Measurements from ENCODE around the gene RAB8A. TPM values are rescaled to one million over a fixed set of nuclear protein-coding genes. Genes with fewer than 3 reads are reported as not detected.
"Not testable (repeated sequence)": the region's sequence is repeated elsewhere in the genome, so short reads cannot be mapped to it uniquely, and the experiment has no call there.

The RAB8A gene
- total and polyA plus RNA-seq, 4 donors, result 43.0 to 64.9 (median 56.2) TPM

DNA sequence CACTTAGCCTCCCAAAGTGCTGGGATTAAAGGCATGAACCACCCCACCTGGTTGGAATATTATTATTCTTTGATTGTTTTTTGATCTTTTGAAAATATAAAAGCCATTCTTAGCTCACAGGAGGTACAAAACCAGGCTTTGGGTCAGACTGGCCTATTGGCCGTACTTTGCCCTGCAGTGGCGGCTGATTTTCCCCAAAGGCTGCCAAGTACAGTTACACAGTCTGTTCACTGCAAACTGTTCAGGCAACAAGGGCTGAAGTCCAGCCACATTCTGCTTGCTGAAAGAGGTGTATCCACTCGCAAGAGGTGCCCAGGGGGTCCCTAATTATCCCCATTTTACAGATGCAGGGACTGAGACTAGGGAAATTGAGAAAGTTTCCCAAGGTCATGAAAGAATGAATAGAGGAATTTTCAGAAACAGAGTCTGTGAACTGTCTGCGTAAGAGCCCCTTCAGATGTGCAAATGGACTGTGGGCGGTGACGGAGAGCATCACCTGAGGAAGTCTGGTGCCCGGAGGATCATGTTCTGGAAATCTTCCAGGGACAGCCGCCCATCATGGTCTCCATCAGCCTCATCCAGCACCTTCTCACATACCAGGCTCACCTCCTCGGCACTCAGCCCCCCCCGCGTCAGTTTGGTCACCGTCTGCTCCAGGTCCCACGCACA lies 52.7 kb downstream of the RAB8A start:
- H3K9me3 ChIP-seq (ENCODE audit: control insufficient read depth, insufficient read depth, low read length), result no peaks in the 10 kb centered on the region
- WGBS (ENCODE audit: insufficient coverage), result 78% methylated on average over 13 of the region's 13 CpGs
- no peak overlapping the region for H3K27ac ChIP-seq (ENCODE audit: low read depth, low read length)
- H3K4me1 ChIP-seq (ENCODE audit: control insufficient read depth, insufficient read depth, low read length), result no peaks in the 10 kb centered on the region
- no peak overlapping the region for H3K4me3 ChIP-seq (ENCODE audit: low read depth, low read length)
- H3K36me3 ChIP-seq (ENCODE audit: control insufficient read depth, insufficient read depth, low read length), result no peaks in the 10 kb centered on the region
- no peaks in the 10 kb centered on the region for H3K27me3 ChIP-seq (ENCODE audit: control insufficient read depth, insufficient read depth, low read length)
- DNase-seq (ENCODE audit: low read depth in 4 of 6, low spot score in 6 of 6), result no peak

GRCh38 chr19:16166417-16166816 lies 54.7 kb downstream of the RAB8A start:
- Histone ChIP-seq H3K9me3 (ENCODE audit: control insufficient read depth, insufficient read depth, low read length) (no peaks in the 10 kb centered on the region), H3K27me3 (ENCODE audit: control insufficient read depth, insufficient read depth, low read length) (no peaks in the 10 kb centered on the region), H3K27ac (ENCODE audit: low read depth, low read length) (no peak overlapping the region), H3K36me3 (ENCODE audit: control insufficient read depth, insufficient read depth, low read length) (no peaks in the 10 kb centered on the region), H3K4me3 (ENCODE audit: low read depth, low read length) (no peak overlapping the region), H3K4me1 (ENCODE audit: control insufficient read depth, insufficient read depth, low read length) (no peaks in the 10 kb centered on the region)
- WGBS (ENCODE audit: insufficient coverage), result 100% methylated on average over 1 of the region's 1 CpG
- DNase-seq (ENCODE audit: low read depth in 4 of 6, low spot score in 6 of 6), result no peak

DNA sequence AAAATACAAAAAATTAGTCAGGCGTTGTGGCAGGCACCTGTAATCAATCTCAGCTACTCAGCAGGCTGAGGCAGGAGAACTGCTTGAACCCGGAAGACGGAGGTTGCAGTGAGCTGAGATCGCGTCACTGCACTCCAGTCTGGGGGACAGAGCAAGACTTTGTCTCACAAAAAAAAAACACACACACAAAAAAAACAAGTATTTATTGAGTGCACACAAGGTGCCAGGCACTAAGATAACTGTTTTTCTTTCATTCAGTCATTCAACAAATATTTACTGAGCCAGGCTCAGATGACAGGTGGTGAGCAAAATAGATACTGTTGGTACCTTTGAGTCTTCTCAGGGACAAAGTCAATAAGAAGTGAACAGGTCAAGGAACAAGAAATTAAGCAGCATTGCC lies 55.4 kb downstream of the RAB8A start:
- Histone ChIP-seq H3K9me3 (ENCODE audit: control insufficient read depth, insufficient read depth, low read length) (no peaks in the 10 kb centered on the region), H3K27ac (ENCODE audit: low read depth, low read length) (no peak overlapping the region), H3K27me3 (ENCODE audit: control insufficient read depth, insufficient read depth, low read length) (peaks cover 2% of the 10 kb centered on the region), H3K4me1 (ENCODE audit: control insufficient read depth, insufficient read depth, low read length) (no peaks in the 10 kb centered on the region), H3K4me3 (ENCODE audit: low read depth, low read length) (no peak overlapping the region), H3K36me3 (ENCODE audit: control insufficient read depth, insufficient read depth, low read length) (no peaks in the 10 kb centered on the region)
- WGBS (ENCODE audit: insufficient coverage), result 83% methylated on average over 4 of the region's 5 CpGs
- DNase-seq (ENCODE audit: low read depth in 4 of 6, low spot score in 6 of 6), result no peak

- Histone ChIP-seq H3K27ac (ENCODE audit: low read depth, low read length) (no peak overlapping the region), H3K4me3 (ENCODE audit: low read depth, low read length) (no peak overlapping the region), H3K36me3 (ENCODE audit: control insufficient read depth, insufficient read depth, low read length) (no peaks in the 10 kb centered on the region), H3K4me1 (ENCODE audit: control insufficient read depth, insufficient read depth, low read length) (no peaks in the 10 kb centered on the region), H3K9me3 (ENCODE audit: control insufficient read depth, insufficient read depth, low read length) (no peaks in the 10 kb centered on the region), H3K27me3 (ENCODE audit: control insufficient read depth, insufficient read depth, low read length) (peaks cover 4% of the 10 kb centered on the region)
- no peak for DNase-seq (ENCODE audit: low read depth in 4 of 6, low spot score in 6 of 6)
- WGBS (ENCODE audit: insufficient coverage), result 82% methylated on average over 1 of the region's 2 CpGs
Measured at GRCh38 chr19:16168465-16169081, 56.9 kb downstream of the RAB8A start.

DNA sequence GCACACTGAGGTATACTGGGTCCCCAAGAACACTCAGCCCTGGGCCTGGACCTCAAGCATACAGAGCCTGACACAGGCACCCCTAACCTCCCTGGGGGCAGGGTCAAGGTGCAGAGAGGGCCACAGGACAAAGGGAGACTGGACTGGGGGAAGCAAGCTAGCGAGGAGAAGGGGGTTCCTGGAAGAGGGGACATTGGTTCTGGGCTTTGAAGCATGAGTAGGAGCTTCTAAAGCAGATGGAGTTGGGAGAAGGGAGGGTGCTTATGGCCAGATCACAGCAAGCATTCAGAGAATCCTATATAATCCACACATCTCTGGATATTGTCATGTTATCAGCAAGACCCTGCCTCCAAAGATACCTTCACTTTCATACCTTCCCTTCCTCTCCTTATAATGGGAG lies 58.4 kb downstream of the RAB8A start:
- Histone ChIP-seq H3K4me1 (ENCODE audit: control insufficient read depth, insufficient read depth, low read length) (no peaks in the 10 kb centered on the region), H3K36me3 (ENCODE audit: control insufficient read depth, insufficient read depth, low read length) (no peaks in the 10 kb centered on the region), H3K27ac (ENCODE audit: low read depth, low read length) (no peak overlapping the region), H3K4me3 (ENCODE audit: low read depth, low read length) (no peak overlapping the region), H3K27me3 (ENCODE audit: control insufficient read depth, insufficient read depth, low read length) (peaks cover 4% of the 10 kb centered on the region), H3K9me3 (ENCODE audit: control insufficient read depth, insufficient read depth, low read length) (no peaks in the 10 kb centered on the region)
- 71% methylated on average over 1 of the region's 1 CpG for WGBS (ENCODE audit: insufficient coverage)
- DNase-seq (ENCODE audit: low read depth in 4 of 6, low spot score in 6 of 6), result no peak

- H3K9me3 ChIP-seq (ENCODE audit: control insufficient read depth, insufficient read depth, low read length), result peaks cover 2% of the 10 kb centered on the region
- H3K27ac ChIP-seq (ENCODE audit: low read depth, low read length), result no peak overlapping the region
- no peak overlapping the region for H3K4me3 ChIP-seq (ENCODE audit: low read depth, low read length)
- WGBS (ENCODE audit: insufficient coverage), result no CpG with 5 or more reads among the region's 2 CpGs
- no peaks in the 10 kb centered on the region for H3K4me1 ChIP-seq (ENCODE audit: control insufficient read depth, insufficient read depth, low read length)
- H3K27me3 ChIP-seq (ENCODE audit: control insufficient read depth, insufficient read depth, low read length), result peaks cover 4% of the 10 kb centered on the region
- no peaks in the 10 kb centered on the region for H3K36me3 ChIP-seq (ENCODE audit: control insufficient read depth, insufficient read depth, low read length)
- DNase-seq (ENCODE audit: low read depth in 4 of 6, low spot score in 6 of 6), result no peak
Measured at GRCh38 chr19:16175954-16176353, 64.3 kb downstream of the RAB8A start.

- H3K4me1 ChIP-seq (ENCODE audit: control insufficient read depth, insufficient read depth, low read length); H3K36me3 ChIP-seq (ENCODE audit: control insufficient read depth, insufficient read depth, low read length); H3K27ac ChIP-seq (ENCODE audit: low read depth, low read length); H3K9me3 ChIP-seq (ENCODE audit: control insufficient read depth, insufficient read depth, low read length); H3K4me3 ChIP-seq (ENCODE audit: low read depth, low read length); DNase-seq (ENCODE audit: low read depth in 4 of 6, low spot score in 6 of 6); H3K27me3 ChIP-seq (ENCODE audit: control insufficient read depth, insufficient read depth, low read length): not testable (repeated sequence)
- WGBS (ENCODE audit: insufficient coverage), result no CpG with 5 or more reads among the region's 5 CpGs
Measured at GRCh38 chr19:16178866-16179265, 67.2 kb downstream of the RAB8A start.

DNA sequence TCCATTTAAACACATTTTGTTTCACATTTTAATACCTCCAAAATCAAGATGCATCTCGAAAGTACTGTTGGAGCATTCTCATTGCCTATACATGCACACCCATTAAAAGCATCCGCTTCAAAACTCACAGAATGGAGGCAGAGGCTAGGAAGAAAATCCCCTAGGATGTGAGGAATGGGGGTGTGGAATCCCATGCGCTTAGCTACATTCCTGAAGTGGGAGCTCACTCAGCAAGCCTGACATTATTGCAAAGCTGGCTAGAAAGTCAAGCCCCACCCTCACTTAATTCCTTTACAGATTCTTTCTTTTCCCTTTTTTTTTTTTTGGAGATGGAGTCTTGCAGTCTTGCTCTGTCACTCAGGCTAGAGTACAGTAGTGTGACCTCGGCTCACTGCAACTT lies 68.9 kb downstream of the RAB8A start:
- Histone ChIP-seq H3K27me3 (ENCODE audit: control insufficient read depth, insufficient read depth, low read length) (no peaks in the 10 kb centered on the region), H3K4me1 (ENCODE audit: control insufficient read depth, insufficient read depth, low read length) (peaks cover 5% of the 10 kb centered on the region), H3K9me3 (ENCODE audit: control insufficient read depth, insufficient read depth, low read length) (no peaks in the 10 kb centered on the region), H3K36me3 (ENCODE audit: control insufficient read depth, insufficient read depth, low read length) (no peaks in the 10 kb centered on the region), H3K27ac (ENCODE audit: low read depth, low read length) (peak overlapping the region; percentile 25), H3K4me3 (ENCODE audit: low read depth, low read length) (no peak overlapping the region)
- 60% methylated on average over 1 of the region's 4 CpGs for WGBS (ENCODE audit: insufficient coverage)
- DNase-seq (ENCODE audit: low read depth in 4 of 6, low spot score in 6 of 6), result peak in 1 of 6 donors; percentile 40
